GM19238 (cell line): ENCODE data around the gene SLC35B4.

ENCODE experiments used
- DNase-seq: peaks from one replicate; pipeline ENCODE4 v3.0.0; 2011; ENCODE audit warnings: low spot score; ENCODE audit not compliant: insufficient read length

SLC35B4 gene

DNA sequence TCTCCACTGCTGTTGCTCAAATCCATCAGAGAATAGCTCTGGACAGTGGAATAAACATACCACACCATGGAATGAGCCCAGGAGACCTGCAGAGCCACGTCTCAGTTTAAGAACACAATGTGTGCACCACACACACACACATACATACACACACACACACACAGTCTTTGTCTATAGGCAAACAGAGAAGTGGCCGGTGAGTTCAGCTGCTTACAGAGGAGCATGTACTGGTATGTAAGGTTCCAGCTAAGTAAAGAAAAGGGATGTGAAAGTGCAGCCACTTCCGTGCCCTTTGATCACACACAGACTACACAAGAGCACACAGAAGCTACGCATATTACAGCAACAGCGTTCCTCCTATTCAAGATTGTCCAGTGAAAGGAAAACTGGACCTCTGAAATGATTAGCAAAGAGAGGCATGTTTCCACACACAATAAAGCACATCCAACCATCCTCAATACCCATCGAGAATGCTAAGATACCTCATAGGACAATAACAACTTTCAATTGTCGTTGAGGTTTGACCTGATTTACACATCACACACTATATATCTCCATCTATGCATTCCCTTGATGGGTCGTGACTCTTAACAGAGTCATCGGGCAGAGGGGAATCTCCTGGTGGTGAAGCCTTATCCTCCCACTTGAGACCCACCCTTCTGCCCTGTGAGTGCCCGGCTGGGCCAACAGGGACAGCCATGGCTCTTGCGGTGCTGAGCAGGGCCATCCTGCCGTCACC lies 23.6 kb downstream of the SLC35B4 start:
- peak; percentile 53 for DNase-seq

DNA sequence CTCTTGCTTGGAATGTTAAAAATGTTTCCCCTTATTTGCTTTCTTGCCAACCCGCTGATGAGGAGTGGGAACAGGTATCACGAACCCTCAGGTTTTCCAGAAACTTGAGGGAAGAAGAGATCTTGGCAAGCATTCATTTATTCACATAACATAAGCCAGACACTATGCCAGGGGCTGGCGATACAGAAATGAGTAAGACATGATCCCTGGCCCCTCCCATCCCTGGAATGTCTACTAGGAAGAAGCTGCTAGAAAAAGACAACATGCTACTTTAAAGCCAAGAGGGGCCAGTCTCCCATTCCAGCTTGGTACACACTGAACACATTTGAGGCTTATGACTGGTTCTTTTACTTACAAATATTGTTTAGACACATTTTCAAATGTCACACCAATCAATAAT lies 26.4 kb downstream of the SLC35B4 start:
- DNase-seq = no peak

DNA sequence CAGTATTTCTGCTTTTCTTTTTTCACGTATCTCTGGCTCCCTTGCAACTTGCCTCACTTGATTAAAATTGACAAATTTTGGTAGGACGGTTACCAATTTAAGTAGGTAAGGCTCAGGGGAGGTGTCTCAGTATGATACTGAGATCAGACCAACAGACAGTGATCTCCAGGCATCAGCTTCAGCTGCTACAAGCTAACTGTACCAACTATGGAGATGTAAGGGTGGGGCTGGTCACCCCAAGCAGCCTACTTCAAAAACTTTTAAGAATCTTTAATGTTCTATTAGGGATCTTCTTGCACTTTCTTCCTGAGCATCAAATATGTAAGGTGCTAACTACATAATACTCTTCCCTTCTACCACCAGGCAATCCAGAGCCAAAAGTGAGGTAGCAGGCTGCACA lies 26.9 kb downstream of the SLC35B4 start:
- DNase-seq = no peak

GRCh38 chr7:134289423-134289822 lies 27.3 kb downstream of the SLC35B4 start:
- no peak for DNase-seq

DNA sequence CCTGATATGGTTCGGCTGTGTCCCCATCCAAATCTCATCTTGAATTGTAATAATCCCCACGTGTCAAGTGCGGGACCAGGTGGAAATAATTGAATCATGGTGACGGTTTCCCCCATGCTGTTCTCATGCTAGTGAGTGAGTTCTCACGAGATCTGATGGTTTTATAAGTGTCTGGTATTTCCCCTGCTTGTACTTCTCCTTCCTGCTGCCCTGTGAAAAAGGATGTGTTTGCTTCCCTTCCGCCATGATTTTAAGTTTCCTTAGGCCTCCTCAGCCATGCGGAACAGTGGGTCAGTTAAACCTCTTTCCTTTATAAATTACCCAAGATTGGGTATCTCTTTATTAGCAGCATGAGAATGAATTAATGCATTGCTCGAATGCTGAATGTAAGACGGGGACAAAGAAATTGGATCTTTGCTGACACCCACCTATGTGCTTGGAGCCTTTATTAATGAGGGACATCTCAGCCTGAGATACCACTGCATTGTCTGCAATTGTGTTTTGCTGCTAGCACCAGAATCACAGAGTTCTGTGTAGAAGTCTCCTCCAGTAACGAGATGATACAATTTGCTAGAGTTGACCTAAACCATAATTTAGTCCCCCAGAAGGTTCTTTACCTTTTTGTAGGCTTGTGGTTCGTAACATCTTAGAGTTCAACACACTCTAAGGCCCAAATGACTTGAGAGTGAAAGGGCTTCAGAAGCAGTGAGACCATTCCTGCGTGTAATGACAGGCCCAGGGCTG lies 28.6 kb downstream of the SLC35B4 start:
- DNase-seq = no peak

DNA sequence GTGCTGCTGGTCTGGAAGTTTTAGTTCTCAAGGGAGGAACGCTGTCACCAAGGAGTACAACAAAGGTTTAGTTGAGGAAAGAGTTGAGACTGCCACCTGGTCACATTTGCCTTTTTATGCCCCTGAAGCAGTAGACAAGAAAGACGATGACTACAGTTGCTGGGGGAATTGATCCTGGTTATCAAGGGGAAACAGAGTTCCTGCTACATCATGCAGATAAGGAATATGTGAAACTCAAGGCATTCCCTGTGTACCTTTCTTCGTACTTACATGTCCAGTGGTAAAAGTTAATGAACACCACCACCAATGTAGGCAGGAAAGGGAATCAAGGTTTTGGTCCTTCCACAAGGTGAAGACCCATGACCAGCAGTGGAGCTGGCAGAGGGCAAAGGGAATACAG lies 31.8 kb downstream of the SLC35B4 start:
- no peak for DNase-seq

DNA sequence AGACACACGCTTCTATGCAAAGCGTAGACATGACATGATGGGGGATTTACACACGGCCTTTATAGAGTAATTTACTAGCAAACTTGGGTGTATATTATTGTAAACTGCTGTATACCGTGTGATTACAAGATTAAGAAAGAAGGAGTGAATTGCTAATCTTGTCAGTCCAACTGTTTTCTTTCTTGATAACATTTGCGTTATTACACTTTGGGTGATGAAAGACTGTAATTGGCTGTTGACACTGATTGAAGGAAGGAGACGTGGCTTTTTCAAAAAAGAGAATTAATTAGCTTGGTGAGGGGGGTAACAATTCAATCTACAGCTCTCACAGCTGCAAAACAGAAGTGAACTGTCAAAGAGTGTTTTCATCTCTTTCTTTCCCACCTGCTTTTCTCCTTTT lies 32.7 kb downstream of the SLC35B4 start:
- no peak for DNase-seq

GRCh38 chr7:134280508-134280907 lies 36.2 kb downstream of the SLC35B4 start:
- no peak for DNase-seq

GRCh38 chr7:134279898-134280297 lies 36.8 kb downstream of the SLC35B4 start:
- DNase-seq = no peak

DNA sequence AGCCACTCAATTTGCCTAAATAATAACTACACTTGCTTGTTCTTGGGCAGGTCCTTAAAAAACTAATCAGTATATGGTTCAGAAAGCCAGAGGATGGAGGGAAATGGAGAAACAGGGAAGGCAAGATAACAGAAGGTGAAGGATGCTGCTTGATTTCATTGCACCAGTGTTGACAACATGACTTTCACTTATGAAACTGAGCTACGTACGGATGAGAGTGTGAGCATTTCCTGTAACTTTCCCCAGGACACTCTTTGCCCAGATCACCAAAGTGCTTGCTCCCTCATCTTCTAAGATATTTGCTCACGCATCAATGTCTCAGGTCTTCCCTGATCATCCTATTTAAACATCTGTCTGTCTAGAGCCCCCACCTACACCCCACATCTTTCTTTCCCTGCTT lies 37.4 kb downstream of the SLC35B4 start:
- no peak for DNase-seq

GRCh38 chr7:134278502-134279153 lies 38.1 kb downstream of the SLC35B4 start:
- DNase-seq = no peak

DNA sequence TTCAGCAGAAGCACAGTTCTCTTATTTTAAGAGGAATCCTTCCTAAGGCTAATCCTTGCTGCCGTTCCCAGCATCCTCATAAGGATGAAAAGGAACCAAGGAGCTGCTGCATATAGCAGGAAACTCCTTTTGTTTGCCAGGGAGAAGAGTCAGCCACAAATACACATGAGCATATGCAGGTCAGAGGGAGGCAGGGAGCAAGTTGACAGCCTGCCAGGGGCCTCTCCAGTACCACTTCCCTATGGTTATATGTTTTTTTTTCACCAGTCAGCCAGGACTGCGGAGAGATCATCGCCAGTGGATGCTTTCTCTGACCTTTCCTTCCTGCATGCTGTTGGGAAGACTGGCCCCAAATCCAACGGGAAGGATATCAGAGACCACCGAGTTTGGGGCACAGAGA lies 39.8 kb downstream of the SLC35B4 start:
- DNase-seq = no peak

GRCh38 chr7:134262322-134262721 lies 54.4 kb downstream of the SLC35B4 start:
- DNase-seq = no peak

GRCh38 chr7:134255814-134256213 lies 60.9 kb downstream of the SLC35B4 start:
- no peak for DNase-seq

GRCh38 chr7:134254311-134254710 lies 62.4 kb downstream of the SLC35B4 start:
- no peak for DNase-seq

DNA sequence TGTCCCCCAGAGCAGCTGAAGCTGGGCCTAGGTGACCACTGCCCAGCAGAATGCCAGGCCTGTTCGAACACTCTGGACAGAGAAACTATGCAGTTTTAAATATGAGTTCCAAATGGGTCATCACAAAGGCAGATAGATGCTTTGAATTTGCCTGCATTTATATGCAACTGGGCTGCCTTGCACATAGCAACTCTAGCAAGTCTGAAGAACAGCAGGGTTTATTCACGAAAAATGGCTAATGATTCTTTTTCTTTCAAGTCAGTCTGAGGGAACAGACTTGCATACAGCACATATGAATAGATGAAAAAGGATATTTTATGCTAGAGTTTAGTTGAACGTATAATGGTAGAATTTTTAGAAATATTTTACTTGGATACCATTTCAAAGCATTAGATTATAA lies 68.5 kb downstream of the SLC35B4 start:
- DNase-seq = no peak

DNA sequence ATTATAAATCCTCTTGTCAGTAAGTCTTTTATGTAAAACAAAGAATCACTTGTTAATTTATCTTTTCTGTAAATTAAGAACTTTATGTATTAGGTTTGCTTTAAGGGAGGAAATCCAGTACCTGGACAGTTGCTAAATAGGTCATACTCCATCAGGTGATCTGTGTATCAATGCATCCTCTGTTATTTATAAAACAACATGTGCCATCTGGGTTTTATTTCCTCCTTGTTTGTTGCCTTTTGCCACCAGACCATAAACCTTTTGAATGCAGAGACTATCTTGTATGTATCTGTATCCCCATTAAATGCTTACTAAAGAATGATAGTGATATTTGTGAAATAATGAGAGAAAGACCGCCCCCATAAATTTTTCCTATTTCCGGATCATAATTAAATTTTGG lies 70.0 kb downstream of the SLC35B4 start:
- no peak for DNase-seq

DNA sequence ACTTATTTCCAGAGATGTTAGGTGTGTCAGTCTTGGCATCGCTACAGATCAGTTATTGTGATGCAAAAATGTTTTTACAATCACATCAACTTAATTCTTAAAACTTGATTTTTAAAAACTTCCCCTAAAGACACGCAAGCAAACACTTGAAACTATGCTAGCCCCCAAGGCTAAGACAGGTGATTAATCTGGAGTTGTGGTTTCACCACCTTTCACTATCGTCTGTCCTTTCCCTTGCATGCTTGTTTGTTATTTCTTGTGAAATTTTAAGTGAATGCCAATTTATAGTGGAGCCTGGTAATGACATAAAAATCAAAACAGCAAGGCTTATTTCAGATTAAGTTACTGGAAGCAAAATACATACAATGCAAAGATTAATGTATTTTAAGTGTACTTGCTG lies 70.4 kb downstream of the SLC35B4 start:
- DNase-seq = no peak

DNA sequence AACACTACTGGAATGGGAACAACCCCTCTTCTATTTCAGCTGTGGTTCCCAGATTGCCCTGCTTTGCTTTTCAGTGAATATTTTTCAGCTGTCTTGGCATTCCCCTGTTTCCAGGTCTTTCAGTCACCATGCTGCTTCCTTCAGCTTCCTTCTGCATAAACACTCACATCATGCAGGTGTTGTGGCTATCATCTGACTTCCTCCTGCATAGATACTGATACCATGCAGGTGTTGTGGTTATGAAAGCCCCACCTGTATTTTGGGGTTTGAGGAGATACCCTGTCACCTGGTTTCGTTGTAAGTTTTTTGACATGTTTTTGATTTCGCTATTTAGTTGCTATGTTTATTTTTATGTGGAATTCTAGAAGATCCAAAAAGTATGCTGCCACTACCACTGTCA lies 71.5 kb downstream of the SLC35B4 start:
- no peak for DNase-seq
